HG03520 (cell line): ENCODE data around the gene TMPO.
"Not testable (repeated sequence)": the region's sequence is repeated elsewhere in the genome, so short reads cannot be mapped to it uniquely, and the experiment has no call there.

Experiments
- ATAC-seq: cut with Tn5 transposase; IDR thresholded peaks from one replicate; pipeline ENCODE4 v1.9.1; 2021; ENCODE audit warnings: mild to moderate bottlenecking, moderate library complexity; ENCODE audit not compliant: unreplicated experiment

The TMPO gene

DNA sequence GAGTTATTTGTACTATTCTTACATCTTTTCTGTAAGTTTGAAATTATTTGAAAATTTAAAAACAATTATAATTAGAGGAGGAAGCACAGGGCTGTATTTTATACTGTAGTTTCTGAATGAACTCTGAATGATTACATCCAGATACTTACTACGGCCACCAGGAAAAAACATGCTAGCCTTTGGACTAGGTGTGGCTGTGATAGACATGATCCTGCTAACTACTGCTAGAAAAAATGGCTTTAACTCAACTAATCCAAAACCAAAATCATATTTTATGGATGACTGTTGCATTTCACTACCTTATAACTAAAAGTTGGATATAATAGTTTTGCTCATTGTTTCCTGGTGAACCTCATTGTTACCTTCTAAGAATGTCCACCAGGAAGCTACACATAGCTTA is 63.0 kb downstream of the TMPO start:
- ATAC-seq = no peak

DNA sequence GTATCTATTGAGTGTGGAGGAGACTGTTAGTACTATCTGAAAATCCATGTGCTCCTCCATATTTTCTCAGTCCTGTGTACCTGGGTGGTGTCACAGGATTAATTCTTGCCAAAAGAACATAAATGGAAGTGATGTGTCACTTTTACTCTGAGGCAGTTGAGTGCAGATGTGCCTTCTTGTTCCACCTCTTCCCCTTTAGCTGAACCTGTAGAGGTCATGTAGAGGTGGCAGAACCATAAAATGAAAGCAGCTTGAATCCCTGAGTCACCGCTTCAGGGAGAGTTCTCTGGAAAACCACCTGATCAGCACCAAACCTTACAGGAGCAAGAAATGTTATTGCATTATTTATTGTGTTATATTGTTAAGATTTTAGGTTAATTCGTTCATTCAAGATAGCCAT is 63.4 kb downstream of the TMPO start:
- no peak for ATAC-seq

DNA sequence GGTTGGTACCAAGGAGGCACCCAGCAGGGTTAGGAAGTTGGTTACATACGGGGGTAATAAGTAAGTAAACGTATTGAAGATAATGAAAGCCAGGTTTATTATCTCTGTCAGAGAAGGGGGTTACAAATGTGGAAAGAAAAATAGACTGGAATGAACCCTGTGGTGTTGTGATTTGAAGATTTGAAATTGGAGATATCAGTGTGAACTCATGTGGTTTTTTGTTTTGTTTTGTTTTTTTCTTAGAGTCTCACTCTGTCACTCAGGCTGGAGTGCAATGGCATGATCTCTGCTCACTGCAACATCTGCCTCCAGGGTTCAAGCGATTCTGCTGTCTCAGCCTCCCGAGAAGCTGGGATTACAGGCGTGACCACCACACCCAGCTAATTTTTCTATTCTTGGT is 64.0 kb downstream of the TMPO start:
- ATAC-seq = no peak

DNA sequence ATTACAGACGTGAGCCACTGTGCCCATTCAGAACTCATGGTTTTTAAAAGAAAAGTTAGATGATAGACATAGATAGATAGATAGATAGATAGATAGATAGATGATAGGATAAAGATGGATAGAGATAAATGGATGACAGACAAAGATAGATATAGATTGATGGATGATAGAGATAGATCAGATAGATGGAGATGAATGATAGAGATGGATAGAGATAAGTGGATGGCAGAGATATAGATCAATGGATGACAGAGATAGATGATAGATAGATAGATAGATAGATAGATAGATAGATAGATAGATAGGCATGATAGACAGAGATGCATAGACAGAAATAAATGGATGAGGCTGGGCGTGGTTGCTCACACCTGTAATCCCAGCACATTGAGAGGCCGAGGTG is 64.4 kb downstream of the TMPO start:
- no peak for ATAC-seq

DNA sequence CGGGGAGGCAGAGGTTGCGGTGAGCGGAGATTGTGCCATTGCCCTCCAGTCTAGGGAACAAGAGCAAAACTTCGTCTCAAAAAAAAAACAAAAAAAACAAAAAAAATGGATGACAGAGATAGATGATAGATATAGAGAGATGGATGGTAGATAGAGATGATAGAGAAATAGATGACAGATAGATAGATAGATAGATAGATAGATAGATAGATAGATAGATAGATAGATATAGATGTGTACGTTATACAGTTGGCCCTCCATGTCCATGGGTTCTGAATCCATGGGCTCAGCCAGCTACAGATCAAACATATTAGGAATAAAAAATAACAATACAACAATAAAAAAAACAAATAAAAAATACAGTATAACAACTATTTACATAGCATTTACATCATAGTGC is 65.3 kb downstream of the TMPO start:
- no peak for ATAC-seq

DNA sequence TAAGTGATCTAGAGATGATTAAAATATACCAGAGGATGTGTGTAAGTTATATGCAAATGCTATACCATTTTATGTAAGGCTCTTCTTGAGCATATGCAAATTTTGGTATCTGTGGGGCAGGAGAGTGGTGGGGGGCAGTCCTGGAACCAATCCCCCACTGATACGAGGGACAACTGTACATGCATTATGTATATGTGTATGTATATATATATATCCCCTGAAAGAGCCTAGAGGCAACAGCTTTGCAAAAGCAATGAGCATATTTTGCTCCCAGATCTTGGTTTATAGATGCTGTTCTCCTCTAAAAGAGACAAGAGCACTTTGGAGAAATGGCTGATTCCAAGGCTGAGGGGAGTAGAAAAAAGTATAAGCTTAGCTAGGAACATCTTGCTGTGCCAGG is 65.7 kb downstream of the TMPO start:
- no peak for ATAC-seq

DNA sequence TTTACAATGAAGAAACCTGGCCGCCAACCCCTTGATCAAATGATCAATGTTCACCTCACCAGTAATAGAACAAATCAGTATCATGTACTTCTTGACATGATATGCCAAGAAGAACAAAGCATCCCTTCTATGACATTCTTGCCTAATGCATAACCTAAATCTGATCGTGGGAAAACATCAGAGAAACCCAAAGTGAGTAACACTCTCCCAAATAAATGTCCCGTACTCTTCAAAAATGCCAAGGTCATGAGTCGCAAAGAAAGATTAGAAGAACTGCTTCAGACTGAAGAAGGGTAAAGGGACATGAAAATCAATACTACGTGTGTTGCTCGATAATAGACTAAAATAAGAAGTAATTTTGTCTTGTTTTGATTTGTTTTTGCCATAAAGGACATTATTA is 66.7 kb downstream of the TMPO start:
- ATAC-seq = no peak

DNA sequence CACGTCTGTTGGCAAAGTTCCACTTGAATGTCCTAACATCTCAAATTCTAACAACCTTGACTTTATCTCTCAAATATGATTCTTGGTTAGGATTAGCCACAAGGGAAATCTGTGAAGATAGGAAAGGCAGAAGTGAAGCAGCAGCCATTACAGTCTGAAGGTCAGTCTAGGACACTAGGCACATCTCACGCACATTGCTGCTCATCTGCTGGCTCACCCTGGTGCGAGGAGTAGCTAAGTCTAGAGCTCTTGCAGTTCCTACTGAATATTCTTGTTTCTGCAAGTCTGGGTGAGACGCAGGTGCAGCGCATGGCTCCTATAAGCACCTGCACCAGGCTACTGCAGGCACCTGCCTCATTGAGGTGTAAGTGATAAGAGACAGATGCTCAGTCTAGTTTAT is 71.7 kb downstream of the TMPO start:
- no peak for ATAC-seq

DNA sequence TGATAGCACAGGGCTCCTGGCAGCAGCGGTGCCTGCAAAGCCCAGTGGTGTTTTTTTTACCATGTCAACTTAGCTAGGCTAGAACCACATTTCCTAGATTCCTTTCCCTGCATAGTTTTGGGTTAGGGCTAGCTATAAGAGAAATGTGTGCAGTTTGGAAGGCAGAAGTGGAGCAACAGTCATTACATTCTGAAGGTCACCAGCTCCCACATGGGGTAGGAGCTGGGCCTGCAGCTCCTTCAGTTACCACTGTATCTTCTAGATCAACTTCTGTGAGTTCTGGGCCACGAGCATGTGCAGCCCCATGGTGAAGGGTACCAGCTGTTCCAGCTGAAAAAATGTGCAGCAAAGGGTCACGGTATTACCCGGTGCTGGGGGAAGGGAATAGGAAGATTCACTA is 75.8 kb downstream of the TMPO start:
- no peak for ATAC-seq

DNA sequence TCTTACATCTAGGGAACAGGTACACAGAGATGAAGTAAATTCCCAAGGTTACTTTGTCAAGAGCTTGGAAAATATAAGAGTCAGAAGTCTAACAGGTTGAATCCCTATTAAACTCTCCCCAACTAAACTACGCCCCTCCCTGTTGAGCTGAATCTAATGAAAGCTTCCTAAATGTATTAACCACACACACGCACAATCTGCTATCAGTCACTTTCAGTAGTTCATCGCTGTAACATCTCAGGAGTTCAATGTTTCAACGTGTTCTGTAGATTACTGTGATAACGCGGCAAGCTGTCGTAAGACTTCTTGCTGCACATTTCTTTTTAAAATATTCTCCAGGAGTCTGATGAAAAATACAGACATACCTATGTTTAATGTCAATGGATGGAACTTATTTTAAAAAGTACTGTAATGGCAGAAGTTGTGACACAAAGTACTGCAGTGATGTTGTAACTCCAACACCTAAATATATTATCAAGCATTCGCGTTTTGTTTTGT is 77.5 kb downstream of the TMPO start:
- no peak for ATAC-seq

DNA sequence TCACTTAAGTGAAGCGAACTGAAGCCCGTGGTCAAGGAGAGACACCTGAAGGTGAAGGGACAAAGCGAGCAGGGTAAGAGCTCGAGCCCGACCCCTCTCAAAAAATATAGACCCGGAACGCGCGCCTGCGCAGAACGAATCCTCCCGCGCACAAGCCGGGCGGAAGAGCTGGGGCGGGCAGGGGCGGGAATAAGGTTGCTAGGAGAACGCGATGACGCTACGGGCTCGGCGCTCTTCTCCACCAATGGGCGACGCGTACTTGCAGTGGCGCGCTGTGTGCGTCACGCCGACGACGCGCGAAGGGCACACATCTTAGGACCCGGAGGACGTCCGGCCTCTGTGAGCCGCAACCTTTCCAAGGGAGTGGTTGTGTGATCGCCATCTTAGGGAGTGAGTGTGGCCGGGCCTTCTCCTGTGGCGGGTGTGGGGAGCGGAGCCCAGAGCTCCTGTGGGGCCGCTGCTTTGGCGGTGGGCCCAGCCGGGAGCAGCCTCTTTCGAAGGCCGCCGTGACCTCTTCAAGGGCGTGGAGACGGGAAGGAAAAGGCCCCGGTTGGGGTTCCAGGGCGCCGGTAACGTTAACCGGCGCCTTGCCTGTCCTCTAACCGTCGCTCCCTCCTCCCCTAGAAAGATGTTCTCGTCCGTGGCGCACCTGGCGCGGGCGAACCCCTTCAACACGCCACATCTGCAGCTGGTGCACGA is 78.1 kb downstream of the TMPO start, which contains the start of gene SLC25A3:
SLC25A3 (plus strand) TSS at position 336 of the 699 bp plus-strand sequence; CDS start at position 629, 293 bp downstream.
- ATAC-seq = peak; percentile 100

DNA sequence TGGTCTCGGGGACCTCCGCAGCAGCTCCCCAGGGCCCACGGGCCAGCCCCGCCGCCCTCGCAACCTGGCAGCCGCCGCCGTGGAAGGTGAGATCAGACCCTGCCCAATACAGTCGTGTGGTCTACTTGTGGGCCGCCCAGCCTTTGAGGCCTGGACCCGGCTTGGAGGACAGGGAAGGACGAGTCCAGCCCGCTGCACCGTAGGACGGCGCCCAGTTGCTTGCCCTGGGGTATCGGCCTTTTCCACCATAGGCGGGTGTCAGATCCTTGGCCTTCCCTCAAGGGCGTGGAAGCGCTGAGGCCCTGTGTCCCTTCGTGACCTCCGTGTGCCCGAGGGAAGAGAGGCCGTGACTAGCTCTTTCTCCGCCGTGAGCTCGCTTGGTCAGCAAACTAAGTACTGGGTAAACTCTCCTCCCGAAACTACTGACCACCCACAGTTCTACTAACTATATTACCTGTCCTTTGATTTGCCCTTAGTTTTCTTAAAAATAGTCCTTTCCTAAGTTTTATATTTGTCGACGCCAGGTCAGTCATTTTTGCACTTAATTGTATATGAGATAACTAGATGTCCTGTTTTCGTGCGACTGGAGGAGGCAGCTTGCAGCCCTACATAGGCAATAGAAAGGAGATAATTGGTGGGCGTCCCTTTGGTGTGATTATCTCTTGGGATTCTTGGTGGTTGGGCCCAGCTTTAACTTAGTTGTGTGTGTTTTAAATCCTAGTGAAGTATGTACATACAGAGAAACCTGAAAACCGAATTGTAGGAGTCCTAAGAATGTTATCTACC is 78.9 kb downstream of the TMPO start:
- no peak for ATAC-seq

DNA sequence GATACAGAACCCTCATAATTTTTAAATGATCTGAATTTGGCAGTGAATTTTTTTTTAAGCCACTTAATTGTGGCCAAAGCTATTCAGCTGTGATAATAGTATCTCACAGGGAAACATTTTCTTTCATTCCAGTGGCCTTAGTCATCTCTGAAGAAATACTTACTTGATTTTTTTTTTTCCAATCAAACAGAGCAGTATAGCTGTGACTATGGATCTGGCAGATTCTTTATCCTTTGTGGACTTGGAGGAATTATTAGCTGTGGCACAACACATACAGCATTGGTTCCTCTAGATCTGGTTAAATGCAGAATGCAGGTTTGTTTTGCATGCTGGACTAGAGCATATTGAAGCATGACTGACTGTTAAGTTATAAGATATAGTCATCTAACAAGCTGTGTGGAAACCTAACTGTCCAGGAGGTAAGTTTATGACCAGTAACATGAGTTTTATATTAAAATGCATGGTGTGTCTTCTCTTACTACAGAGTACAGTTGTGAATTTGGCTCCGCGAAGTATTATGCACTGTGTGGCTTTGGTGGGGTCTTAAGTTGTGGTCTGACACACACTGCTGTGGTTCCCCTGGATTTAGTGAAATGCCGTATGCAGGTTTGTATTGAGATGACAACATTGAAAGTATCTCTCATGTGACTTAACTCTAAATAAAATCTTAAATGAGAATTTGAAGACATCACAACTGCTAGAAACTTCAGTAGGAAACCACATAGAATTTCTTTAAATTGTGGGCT is 80.0 kb downstream of the TMPO start:
- ATAC-seq = no peak

DNA sequence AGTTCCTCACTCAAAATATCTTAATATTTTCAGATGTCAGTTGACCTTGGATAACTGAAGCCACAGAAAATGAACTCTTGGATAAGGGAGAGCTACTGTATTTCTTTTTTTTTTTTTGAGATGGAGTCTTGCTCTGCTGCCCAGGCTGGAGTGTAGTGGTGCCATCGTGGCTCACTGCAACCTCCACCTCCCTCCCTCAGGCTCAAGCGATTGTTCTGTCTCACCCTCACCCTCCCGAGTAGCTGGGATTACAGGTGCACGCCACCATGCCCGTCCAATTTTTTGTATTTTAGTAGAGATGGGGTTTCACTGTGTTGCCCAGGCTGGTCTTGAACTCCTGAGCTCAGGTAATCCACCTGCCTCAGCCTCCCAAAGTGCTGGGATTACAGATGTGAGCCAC is 81.9 kb downstream of the TMPO start:
- not testable (repeated sequence) for ATAC-seq
